Erythroblast (primary cell): ENCODE results near the gene NOTCH2.

ENCODE experiments used
- GATA1 ChIP-seq: IDR thresholded peaks from 2 replicates; pipeline ENCODE4 v1.6.1; 2011; ENCODE audit warnings: low read depth, mild to moderate bottlenecking, control low read depth, low read length, moderate library complexity
- POLR2A ChIP-seq: IDR thresholded peaks from 2 replicates; pipeline ENCODE4 v1.6.1; 2011; ENCODE audit warnings: mild to moderate bottlenecking, low read length

DNA sequence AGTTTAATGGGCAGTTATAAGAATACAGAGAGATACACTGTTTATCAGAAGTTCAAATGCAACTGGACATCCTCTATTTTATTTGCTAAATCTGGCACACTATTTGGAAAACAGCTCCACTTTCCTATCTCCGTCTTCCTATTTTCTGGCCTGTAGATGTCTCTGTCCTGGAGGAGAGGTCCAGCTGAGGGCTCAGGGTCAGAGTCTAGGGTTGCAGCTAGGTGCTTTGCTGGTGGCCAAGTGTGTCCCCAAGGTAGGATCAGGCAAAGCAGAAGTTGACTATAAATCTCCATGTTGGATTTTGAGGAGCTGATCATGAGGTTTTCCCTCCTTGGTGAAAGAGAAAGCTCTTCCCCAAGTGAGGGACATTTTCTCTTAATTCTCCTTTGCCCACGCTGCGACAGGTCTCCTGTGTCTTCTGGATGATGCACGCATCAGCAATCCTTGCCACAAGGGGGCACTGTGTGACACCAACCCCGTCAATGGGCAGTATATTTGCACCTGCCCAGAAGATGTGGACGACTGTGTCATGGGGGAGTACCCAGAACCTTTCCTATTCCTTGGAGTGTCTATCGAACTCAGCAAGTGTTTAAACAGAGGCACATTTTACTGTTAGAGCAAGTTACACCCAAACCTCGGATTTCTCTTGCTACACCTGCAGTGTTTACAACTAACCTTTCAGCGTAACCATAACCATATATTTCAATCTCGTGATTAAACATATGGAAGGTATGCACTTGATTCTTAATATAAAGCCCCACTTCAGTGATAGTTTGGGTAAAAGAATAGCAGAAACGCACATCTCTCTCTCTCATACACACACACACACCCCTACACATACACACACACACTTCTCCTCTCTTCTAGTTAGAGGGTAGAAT is 183.3 kb downstream of the NOTCH2 start:
- TF ChIP-seq POLR2A (no peak), GATA1 (no peak)
